Stomach smooth muscle (tissue), 2 donors: ENCODE measurements around the gene PILRA.
A peak's percentile ranks its signal among the peaks of the same experiment; 100 is the strongest.
"Not testable (repeated sequence)": the region's sequence is repeated elsewhere in the genome, so short reads cannot be mapped to it uniquely, and the experiment has no call there.

Source experiments
- H3K27ac ChIP-seq: one replicate; pipeline ENCODE4 v1.7.0; 2013; ENCODE audit warnings: mild to moderate bottlenecking, low read length, inconsistent platforms
- H3K27me3 ChIP-seq, 2 donors: one replicate each; pipeline ENCODE4 v1.7.0; 2013; ENCODE audit warnings: low read length in 2 of 2; ENCODE audit not compliant: insufficient read depth in 2 of 2, control insufficient read depth in 1 of 2
- H3K36me3 ChIP-seq, 2 donors: one replicate each; pipeline ENCODE4 v1.7.0; 2013; ENCODE audit warnings: low read length in 2 of 2; ENCODE audit not compliant: control insufficient read depth in 2 of 2, insufficient read depth in 2 of 2
- H3K4me1 ChIP-seq: one replicate; pipeline ENCODE4 v1.7.0; 2013; ENCODE audit warnings: low read length; ENCODE audit not compliant: control insufficient read depth, insufficient read depth
- H3K4me3 ChIP-seq, 2 donors: one replicate each; pipeline ENCODE4 v1.7.0; 2013; ENCODE audit warnings: low read length in 2 of 2
- H3K9ac ChIP-seq, 2 donors: one replicate each; pipeline ENCODE4 v1.7.0; 2013; ENCODE audit warnings: low read length in 2 of 2, mild to moderate bottlenecking in 1 of 2
- H3K9me3 ChIP-seq, 2 donors: one replicate each; pipeline ENCODE4 v1.7.0; 2013; ENCODE audit warnings: low read length in 2 of 2; ENCODE audit not compliant: control insufficient read depth in 2 of 2
- donor health status: healthy.
- donor health status: Pancreatic carcinoma.

The PILRA gene

DNA sequence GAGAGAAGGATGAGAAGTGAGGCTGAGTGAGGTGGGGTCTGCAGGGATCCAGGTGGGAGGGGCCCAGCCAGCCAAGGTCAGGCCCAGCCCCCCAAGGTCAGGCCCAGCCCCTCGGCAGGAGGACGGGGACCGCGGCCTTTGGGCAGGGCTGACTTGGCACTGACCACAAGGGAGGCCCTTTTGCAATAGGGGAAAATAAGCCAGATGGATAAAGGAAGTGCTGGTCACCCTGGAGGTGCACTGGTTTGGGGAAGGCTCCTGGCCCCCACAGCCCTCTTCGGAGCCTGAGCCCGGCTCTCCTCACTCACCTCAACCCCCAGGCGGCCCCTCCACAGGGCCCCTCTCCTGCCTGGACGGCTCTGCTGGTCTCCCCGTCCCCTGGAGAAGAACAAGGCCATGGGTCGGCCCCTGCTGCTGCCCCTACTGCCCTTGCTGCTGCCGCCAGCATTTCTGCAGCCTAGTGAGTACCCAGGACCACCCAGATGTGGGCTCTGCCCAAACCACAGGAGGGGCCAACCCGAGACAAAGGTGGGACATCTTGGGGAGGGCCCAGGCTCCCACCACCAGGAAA lies at the start of gene PILRA:
PILRA (plus strand) TSS at position 227 of the 571 bp plus-strand sequence; CDS start at position 397, 170 bp downstream.
- H3K4me3 ChIP-seq = no peak within 1 kb of the TSS
- H3K27me3 ChIP-seq = no peaks in the 10 kb centered on the region
- H3K27ac ChIP-seq = no peak within 1 kb of the TSS
- no peak within 1 kb of the TSS for H3K9ac ChIP-seq
- H3K4me1 ChIP-seq = peaks cover 6% of the 10 kb centered on the region
- no peaks in the 10 kb centered on the region for H3K9me3 ChIP-seq
- no peaks in the 10 kb centered on the region for H3K36me3 ChIP-seq

DNA sequence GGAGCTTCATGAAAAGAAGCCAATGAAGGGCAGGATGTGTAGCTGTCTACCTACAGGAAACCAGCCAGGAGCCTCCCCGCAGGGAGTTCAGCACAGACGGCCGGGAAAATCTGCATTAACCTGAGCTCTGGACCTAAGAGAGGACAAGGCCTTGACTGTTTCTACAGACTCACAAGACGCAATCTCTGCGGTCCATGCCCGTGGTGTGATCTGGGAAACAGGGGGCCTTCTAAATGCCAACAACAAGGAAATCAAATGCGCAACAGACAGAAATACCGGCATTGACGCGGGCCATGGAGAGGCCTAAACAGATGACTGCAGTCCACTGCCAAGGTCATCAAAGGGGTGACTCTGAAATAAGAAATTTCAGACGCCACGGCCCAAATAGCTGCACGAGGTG lies 49.1 kb upstream of the PILRA start:
- H3K27ac ChIP-seq, H3K9me3 ChIP-seq, H3K4me1 ChIP-seq, H3K9ac ChIP-seq, H3K4me3 ChIP-seq, H3K36me3 ChIP-seq, H3K27me3 ChIP-seq: not testable (repeated sequence)

DNA sequence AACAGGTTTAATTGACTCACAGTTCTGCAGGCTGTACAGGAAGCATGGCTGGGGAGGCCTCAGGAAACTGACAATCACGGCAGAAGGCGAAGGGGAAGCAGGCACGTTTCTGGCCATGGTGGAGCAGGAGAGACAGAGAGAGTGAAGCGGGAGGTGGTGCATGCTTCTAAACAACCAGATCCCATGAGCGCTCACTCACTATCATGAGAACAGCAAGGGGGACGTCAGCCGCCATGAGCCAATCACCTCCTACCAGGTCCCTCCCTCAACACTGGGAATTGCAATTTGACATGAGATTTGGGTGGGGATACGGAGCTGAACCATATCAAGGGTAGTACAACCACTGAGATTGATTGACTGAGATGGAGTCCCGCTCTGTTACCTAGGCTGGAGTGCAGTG lies 47.6 kb upstream of the PILRA start:
- not testable (repeated sequence) for H3K4me1 ChIP-seq, H3K27me3 ChIP-seq, H3K4me3 ChIP-seq, H3K36me3 ChIP-seq, H3K9ac ChIP-seq, H3K9me3 ChIP-seq, H3K27ac ChIP-seq

DNA sequence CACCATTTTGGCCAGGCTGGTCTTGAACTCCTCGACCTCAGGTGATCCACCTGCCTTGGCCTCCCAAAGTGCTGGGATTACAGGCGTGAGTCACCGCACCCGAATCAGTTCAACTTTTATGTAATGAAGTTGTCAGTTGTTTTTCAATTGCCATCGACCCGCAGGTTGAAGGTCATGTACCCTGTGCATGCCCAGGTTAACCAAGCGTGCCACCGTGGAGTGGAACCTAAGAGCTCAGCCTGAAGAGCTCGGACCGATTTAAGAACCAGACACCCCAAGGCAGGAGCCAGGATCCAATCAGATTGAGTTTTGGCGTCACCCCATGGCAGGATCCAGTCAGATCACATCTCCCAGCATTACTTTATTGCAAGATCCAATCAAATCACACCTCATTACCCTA lies 46.4 kb upstream of the PILRA start:
- H3K4me3 ChIP-seq, H3K27me3 ChIP-seq, H3K9ac ChIP-seq, H3K27ac ChIP-seq, H3K9me3 ChIP-seq, H3K4me1 ChIP-seq, H3K36me3 ChIP-seq: not testable (repeated sequence)

DNA sequence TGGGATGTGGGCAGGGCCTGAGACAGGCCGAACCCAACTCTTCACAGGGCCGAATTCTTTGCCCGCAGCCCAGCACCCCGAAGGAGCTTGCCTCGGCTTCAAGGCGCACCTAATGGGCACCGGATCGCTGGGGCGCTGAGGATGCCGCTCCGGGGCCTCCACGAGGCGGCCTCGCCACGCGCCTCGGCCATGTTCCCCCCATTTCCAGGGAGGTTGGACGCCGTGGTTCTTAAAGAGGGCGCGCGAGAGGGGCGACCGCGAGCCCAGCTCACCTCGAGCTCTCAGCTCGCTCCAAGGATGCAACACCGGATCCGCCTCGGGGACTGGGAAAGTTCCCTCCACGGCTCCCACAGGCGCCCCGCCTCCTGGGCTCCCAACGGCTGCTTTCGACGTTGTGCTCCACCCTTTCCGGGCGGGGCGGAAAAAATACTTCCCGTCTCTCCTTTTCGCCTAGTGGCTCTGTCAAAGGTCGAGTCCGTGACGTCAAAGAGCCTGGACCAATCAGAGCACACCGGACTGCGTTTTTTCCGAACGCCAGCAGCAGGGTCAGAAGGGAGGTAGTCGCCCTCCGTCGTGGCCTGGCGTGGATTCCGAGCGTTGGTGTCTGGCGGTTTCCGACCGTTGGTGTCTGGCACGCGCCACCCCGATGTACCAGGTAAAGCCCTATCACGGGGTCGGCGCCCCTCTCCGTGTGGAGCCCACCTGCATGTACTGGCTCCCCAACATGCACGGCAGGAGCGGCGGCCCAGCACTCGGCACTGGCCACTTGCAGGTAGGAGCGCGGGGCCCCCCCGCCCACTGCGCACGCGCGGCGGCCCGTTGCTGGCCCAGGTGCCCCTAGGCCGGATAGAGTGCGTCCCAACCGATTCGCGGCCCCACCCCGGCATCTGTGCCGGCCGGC lies 37.5 kb upstream of the PILRA start:
- H3K9me3 ChIP-seq, H3K36me3 ChIP-seq, H3K4me1 ChIP-seq, H3K27me3 ChIP-seq: not testable (repeated sequence)
- peak overlapping the region; percentile 82 for H3K27ac ChIP-seq
- H3K4me3 ChIP-seq = peak overlapping the region; percentile 75 to 87
- H3K9ac ChIP-seq = peak overlapping the region; percentile 64 to 66

DNA sequence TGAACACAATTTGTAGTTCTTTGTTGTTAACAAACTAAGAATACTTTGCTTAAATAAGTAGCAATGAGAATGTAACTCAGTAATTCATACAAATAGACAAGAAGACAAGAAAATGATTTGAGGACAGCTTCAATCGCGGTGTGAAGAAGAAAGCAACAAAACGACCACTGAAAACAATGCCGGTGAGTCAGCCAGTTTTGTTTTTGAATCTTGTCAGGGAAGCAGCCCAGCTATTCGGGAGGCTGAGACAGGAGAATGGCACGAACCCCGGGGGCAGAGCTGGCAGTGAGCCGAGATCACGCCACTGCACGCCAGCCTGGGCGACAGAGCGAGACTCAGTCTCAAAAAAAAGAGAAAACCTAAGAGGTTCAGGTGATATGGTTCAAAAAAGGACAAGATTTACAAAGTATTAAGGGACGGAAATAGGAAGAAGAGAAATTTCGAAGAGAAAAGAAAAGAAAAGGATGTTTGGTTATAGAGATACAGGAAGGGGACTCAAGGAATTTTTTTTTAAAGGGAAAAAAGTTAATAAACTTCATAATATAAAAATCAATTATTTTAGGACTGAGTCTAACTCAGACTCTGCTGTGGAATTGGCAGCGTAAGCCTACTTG lies 35.1 kb upstream of the PILRA start:
- not testable (repeated sequence) for H3K27me3 ChIP-seq, H3K9me3 ChIP-seq, H3K4me3 ChIP-seq, H3K36me3 ChIP-seq, H3K9ac ChIP-seq, H3K27ac ChIP-seq, H3K4me1 ChIP-seq

DNA sequence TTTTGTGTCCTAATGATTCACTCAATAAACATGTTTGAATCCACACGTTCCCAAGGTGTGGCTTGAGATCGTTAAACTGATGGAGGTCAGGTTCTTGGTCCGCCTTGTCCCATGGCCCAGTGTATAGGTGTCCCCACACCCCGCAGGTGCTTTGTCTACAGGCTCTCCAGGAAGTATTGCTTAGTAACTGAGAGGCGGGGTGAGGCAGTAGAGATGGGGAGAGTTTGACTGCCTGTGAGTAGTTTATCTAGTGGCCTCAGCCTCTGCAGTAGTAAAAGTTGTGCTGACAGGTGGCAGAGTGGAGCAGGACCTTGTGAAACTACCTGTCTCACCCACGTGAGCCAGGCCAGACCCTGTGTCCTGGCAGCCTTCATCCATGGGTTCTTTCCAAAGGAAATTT lies 32.0 kb upstream of the PILRA start:
- H3K4me3 ChIP-seq, H3K27me3 ChIP-seq, H3K27ac ChIP-seq, H3K36me3 ChIP-seq, H3K4me1 ChIP-seq, H3K9me3 ChIP-seq, H3K9ac ChIP-seq: not testable (repeated sequence)

DNA sequence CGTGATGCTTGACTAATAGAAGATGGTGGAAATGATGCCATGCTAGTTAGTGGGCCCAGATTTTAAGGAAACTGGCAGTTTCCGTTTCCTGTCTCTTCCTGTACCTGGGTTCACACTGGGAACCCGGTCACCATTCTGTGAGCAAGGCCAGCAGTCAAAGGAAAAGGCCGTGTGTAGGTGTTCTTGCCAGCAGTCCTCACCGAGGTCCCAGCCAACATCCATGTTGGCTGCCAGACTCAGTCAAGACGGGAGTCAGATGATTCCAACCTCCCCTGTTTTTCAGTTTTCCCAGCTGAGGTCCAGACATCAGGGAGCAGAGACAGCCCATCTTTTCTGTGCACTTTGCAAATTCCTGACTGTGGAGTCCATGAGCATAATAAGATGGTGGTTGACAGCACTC lies 30.5 kb upstream of the PILRA start:
- Histone ChIP-seq H3K4me3 (no peak overlapping the region), H3K4me1 (peaks cover 4% of the 10 kb centered on the region), H3K9me3 (no peaks in the 10 kb centered on the region), H3K27ac (no peak overlapping the region), H3K27me3 (no peaks in the 10 kb centered on the region), H3K36me3 (peaks cover 21 to 22% of the 10 kb centered on the region in 2 donors), H3K9ac (no peak overlapping the region)

DNA sequence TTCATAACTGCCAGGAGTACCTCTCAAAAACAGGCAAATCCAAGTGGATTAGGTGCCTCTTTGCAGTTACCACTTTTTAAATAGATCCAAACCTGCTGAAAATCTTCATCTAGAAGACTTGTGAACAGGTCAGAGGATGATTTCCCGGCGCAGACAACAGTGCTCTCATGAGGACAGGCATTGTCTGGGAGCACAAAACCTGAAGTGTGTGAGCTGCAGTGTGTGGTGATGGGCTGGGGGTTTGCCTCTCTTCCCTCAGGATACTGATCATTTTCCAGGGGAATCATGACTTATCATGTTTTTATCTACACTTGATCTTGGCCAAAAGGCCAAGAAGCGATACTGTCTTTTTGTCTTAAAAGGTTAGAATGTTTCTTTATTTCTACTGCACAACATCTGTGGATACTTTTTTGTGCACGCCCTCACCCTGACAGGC lies 29.1 kb upstream of the PILRA start:
- H3K4me1 ChIP-seq, H3K9me3 ChIP-seq, H3K27ac ChIP-seq, H3K4me3 ChIP-seq, H3K27me3 ChIP-seq, H3K9ac ChIP-seq: not testable (repeated sequence)
- peaks cover 24 to 26% of the 10 kb centered on the region in 2 donors for H3K36me3 ChIP-seq

DNA sequence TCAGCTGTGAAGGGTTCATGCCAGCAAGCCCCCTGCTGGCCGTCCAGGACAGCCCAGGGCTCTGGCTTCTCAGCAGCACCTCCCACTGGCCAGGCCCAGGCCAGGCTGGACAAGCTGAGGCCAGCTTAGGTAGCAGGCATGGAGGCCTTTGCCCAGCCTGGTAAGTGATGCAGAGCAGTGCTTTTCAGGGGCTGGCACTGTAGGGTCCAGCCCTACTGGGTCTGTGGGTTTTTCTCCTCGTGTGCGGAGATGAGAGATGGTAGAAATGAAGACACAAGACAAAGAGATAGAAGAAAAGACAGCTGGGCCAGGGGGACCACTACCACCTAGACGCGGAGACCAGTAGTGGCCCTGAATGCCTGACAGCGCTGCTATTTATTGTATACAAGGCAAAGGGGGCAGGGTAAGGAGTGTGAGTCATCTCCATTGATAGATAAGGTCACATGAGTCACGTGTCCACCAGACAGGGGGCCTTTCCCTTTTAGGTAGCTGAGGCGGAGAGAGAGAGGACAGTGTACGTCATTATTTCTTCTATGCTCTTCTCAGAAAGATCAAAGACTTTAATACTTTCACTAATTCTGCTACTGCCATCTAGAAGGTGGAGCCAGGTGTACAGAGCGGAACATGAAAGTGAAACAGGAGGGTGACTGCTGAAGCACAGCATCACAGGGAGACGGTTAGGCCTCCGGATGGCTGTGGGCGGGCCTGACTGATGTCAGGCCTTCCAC lies 28.6 kb upstream of the PILRA start:
- H3K27ac ChIP-seq, H3K9ac ChIP-seq, H3K4me3 ChIP-seq, H3K9me3 ChIP-seq, H3K4me1 ChIP-seq, H3K27me3 ChIP-seq: not testable (repeated sequence)
- peaks cover 27 to 30% of the 10 kb centered on the region in 2 donors for H3K36me3 ChIP-seq
